NCI-H1436 treated with DMSO at 0.1 percent for 48 hours (cell line): ENCODE measurements around the gene PPARD.

Source experiments
- DNase-seq: peaks from one replicate; lab custom pipeline; 2025; lab: John Stamatoyannopoulos, UW

The PPARD gene

DNA sequence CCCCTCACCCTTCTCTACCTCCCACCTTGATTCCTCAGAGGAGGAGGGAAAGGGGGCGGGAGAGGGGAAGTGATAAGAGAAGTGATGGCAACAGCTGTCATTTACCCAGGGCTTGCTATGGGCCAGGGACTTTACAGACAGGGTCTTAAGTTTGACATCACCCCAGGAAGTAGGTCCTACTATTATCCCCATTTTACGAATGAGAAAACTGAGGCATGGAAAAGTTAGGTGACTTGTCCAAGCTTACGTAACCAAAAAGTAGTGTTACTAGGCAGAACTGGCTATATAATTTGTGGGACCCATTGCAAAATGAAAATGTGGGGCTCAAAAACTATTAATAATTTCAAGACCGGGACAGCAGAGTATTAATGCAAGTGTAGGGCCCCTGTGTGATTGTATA, 99.3 kb downstream of the PPARD start:
- no peak for DNase-seq

DNA sequence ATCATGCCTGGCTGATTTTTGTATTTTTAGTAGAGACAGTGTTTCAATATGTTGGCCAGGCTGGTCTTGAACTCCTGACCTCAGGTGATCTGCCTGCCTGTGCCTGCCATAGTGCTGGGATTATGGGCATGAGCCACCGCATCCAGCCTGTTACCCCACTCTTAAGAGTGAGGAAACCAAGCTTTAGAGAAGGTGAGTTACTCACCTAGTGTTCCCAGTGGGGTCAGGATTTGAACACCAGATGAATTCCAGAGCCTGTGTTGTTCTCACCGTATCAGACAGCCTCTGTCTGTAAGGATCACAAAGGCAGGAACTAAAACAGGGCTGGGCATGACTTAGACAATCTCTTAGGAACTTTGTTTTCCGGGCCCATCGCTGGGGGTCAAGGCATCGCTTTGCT, 100.3 kb downstream of the PPARD start:
- no peak for DNase-seq

DNA sequence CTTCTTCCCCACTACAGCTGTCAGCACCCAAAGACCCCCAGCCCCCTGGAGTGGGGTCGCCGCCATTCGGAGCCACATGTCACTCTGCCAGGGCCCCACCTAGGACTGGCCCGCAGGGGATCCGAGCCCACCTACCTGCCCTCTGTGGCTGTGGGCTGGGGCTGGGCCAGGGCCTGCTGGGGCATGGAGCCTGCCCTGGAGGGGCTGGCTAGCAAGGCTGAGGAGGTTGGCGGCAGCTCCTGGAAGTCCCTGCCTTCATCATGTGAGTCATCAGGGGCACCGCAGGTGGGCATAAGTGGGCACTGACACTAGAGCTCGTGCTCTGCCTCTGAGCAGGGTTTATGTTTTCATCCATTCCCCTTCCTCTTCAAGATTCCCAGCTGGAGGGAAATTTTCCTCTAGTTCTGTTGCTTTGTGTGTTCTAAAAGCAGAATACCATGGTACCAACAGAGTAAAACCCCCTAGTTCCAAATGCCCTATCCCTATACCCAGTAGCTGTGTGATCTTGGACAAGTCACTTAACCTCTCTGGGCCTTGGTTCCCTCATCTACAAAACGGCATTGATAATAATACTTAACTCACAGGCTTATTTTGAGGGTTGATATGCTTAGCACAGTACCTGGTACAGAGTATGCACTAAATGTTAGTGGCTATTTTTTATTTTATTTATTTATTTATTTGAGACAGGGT, 101.1 kb downstream of the PPARD start:
- no peak for DNase-seq

DNA sequence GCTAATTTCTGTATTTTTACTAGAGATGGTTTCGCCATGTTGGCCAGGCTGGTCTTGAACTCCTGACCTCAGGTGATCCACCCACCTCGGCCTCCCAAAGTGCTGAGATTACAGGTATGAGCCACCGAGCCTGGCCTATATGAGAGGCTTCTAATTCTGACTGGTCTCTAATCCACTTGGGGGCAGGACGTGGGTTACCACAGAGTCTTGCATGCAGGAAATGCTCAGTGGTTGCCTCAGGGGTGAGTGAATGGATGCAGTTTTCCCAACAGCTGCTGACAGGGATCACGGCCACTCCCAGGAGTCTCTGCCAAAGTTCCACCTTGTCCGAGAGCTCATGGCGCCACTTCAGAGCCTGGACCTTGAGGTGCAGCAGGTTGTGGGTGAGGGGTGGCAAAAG, 103.3 kb downstream of the PPARD start:
- no peak for DNase-seq

DNA sequence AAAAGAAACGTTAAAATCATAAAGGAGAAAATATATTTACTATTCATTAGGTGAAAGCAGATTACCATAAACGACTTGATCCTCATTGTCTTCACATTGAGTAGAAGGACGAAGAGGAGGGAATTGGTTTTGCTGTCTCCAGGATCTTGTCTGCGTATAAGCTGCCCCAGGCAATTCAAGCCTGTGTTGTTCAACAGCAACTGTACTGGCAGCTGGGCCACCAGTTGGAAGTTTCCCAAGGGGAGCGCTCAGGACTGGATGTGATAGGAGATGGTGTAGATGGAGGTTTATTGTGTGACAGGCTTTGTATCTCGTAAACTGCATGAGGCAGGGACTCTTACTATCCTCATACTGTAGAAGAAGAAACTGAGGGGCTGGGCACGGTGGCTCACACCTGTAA, 105.8 kb downstream of the PPARD start:
- DNase-seq, result no peak

GRCh38 chr6:35449287-35449881, 107.0 kb downstream of the PPARD start:
- DNase-seq, result peak; percentile 6

DNA sequence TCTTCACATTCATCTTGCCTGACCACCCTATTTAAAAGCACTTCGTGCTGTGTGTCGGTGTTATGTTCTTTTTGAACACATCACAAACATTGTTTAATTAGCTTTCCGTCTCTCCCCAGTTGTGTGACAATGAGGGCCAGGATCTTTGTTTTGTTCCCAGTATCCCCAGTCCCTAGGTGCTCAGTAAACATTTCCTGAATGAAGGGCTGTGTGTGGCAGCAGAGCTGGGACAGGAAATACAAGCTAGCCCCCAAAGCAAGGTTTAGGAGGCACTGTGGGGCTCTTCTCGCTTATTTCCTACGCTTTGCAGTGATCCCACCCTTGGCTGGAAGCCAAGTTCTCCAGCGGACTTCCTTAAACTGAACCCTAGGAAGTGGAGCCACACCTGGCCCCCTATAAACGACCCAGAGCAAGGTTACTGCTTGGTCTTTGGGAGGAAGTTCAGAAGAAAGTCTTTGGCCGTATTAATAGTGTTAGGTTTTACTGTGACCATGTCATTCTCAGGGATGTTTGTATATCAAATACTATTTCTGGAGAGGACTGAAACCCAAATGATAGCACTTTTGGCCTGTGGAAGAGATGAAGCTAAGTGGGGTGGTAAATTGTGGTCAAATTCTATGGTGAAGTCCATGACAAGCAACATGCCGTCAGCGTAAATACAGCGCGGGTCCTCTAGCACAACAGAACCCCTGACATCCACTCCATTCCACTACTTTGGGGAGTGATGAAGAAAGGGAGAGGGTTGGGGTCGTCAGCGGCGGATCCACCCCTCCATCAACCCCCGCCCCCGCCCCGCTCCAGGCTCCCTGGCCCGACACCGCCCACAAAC, 109.2 kb downstream of the PPARD start:
- no peak for DNase-seq

GRCh38 chr6:35452183-35453090, 110.1 kb downstream of the PPARD start, which contains the start of gene FANCE:
TSS of gene FANCE (plus strand) at chr6:35452338. CDS start at chr6:35452546, 208 bp downstream.
- DNase-seq, result peak; percentile 58

DNA sequence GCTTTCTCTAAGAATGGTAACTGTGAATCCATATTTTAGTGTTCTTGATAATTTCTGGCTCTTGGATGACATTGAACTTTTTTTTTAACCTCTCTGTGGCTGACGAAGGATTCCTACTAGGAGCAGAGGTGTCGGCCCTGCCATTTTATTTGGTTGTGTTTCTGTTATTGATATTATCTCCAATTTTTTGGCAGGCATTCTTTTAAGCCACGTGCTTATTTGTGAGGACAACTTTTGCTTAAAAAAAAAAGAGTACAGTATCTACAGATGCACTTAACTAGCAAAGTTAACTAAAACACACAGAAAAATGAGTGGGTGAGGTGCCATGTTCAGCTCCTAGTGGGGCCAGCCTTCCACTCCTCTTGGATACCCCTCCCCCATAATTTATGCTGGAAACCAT, 110.9 kb downstream of the PPARD start:
- DNase-seq, result no peak

DNA sequence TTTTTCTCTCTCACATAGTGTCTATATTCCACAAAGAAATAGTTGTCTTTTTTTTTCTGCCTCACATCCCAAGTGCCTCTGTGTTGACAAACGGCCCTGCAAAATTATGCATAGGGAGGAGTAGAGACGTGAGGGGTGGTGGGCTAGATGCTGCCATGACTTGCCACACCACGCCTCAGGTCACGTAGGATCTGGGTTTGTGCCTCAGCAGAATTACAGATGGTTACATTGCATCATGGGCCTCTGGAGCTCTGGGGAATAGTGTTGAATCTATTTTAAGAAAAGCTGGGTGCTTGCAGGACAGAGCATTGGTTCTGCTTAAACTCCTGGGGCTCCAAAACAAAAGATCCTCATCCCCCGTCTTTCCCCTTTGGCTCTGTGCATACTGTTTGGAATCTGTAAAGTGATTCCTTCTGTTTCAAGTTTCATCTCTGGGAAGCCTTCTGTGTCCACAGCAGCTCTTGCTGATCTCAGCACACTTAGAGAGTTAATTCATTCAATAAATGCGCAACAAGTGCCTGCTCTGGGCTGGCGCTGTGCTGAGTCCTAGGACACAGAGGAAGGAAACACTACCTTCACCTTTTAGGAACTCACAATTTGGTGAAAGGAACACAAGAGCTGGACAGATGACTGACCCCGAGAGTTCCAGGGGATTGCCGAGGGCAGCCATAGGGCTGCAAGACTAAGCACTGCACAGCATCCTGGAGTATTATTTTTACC, 112.2 kb downstream of the PPARD start:
- DNase-seq, result no peak

GRCh38 chr6:35457907-35458306, 115.5 kb downstream of the PPARD start:
- no peak for DNase-seq

DNA sequence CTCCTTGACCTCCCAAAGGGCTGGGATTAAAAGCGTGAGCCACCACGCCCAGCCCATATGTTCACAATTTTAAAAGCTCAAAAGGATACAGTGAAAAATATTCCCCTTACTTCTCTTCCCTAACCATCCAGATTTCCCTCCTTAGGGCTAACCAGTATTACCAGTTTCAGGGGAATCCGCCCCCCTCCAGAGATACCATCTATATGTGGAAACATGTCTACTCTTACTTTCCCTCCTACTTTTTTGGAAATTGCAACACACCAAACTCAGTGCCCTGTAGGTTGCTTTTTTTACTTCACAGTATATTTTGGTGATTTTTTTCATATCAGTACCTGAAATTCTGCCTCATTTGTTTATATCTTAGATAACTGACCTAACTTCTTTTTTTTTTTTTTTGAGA, 118.9 kb downstream of the PPARD start:
- no peak for DNase-seq

DNA sequence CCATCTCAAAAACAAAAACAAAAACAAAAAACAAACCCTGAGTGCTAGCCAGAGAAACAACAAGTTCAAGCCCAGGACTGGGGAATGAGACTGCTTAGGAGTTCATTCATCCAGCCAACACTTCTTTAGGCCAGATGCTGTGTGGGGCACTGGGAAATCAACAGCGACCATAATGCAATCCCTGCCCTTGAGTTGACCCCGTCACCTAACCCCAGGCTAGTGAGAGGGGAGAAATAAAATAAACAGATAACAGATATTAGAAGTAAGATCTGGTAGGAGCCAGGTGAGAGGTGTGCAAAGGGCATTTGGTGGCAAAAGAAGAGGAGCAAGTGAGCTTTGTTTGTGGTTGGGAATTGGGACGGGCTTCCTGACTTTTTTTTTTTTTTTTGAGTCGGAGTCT, 120.9 kb downstream of the PPARD start:
- no peak for DNase-seq

GRCh38 chr6:35465646-35466045, 123.3 kb downstream of the PPARD start:
- no peak for DNase-seq

DNA sequence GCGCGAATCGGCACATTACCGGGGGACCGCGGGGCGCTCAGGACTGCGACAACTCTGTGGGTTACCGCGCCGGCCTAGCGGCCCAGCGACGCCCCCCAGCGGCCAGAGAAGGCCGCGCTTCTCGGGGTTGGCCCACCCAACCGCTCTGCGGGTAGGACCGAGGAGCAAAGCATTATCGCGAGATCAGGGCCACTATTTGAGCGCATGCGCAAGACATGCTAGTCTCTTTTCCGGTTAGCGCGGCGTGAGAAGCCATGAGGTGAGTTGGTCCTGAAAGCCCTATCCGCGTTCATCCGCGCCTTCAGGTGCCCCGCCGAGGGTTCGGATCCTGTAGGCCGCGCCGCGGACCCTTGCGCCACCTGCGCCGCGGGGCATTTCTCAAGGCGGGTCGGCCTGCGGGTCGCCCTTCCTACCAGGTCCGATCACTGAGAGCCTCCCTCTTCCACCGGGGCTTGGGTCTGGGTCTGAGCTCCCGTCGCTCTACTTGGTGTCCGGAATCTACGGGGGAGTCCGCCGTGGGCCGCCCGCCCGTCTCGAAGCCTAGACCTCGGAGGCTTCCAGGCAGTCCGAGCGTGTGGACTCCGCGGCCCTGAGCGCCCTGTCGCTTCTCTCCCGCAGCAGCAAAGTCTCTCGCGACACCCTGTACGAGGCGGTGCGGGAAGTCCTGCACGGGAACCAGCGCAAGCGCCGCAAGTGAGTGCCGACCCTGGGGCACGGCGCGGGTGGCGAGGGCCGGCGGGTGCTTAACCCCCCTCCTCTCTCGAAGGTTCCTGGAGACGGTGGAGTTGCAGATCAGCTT, 126.0 kb downstream of the PPARD start, which contains the start of gene RPL10A:
Gene RPL10A (plus strand): TSS at position 221 of the 799 bp plus-strand sequence. CDS start 34 bp downstream, at position 255.
- peak; percentile 82 for DNase-seq

- no peak for DNase-seq
Observed at GRCh38 chr6:35468980-35469750, 126.8 kb downstream of the PPARD start.

GRCh38 chr6:35469751-35470662, 127.6 kb downstream of the PPARD start:
- no peak for DNase-seq

DNA sequence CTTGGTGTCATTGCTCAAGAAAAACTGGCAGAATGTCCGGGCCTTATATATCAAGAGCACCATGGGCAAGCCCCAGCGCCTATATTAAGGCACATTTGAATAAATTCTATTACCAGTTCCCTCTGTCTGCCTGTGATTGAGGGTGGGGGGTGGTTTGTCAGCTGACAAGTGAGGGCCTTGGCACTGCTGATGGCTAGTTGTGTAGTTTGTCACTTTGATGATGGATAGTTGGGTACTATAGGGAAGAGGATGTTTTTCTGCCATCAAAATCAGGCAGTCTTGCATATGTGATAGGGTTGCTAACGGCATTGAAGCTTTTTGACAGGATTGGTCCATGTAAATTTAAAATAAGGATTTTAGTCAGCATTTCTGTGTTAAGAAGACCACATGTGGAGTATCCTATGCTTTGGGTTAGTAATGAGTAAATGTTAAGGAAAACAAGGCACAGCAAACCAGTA, 128.3 kb downstream of the PPARD start:
- DNase-seq, result no peak
